Hepatocyte (in vitro differentiated cells): Measurements from ENCODE around the gene KRT81.
"Not testable (repeated sequence)": the region's sequence is repeated elsewhere in the genome, so short reads cannot be mapped to it uniquely, and the experiment has no call there.

Experiments used
- EZH2 ChIP-seq: fragments of 200-600 bp; sonication (generic); IDR thresholded peaks from 2 replicates; pipeline ENCODE4 v1.6.1; 2016; ENCODE audit warnings: antibody characterized with exemption, mild to moderate bottlenecking, borderline replicate concordance
- EZH2phosphoT487 ChIP-seq: fragments of 200-600 bp; sonication (generic); IDR thresholded peaks from one replicate; pipeline ENCODE4 v1.6.1; 2018; ENCODE audit warnings: antibody characterized with exemption, mild to moderate bottlenecking, low read depth, moderate library complexity; ENCODE audit not compliant: unreplicated experiment, severe bottlenecking
- TF ChIP-seq, protein P1 (sequence below): fragments of 200-600 bp; sonication (generic); IDR thresholded peaks from 2 replicates; pipeline ENCODE4 v1.5.1; 2016; ENCODE audit warnings: antibody characterized with exemption, mild to moderate bottlenecking; ENCODE audit not compliant: poor library complexity

DNA sequence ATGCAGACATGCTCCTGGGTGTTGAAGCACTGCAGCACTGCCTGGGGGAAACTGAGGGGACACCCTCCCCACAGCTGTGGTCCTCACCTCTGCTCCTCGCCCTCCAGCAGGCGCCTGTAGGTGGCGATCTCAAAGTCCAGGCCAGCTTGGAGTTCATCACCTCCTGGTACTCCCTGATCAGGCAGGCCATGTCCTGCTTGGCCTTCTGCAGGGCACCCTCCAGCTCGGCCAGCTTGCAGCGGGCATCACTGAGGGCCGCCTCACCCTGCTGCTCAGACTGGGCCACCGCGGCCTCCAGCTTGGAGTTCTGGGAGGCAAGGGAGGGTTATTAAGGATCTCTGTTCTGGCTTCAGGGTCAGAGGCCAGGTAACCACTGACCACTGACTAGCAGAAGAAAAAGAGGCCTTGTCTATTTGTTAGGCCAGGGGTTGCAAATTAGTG is 39.1 kb downstream of the KRT81 start:
- TF ChIP-seq, protein P1, sequence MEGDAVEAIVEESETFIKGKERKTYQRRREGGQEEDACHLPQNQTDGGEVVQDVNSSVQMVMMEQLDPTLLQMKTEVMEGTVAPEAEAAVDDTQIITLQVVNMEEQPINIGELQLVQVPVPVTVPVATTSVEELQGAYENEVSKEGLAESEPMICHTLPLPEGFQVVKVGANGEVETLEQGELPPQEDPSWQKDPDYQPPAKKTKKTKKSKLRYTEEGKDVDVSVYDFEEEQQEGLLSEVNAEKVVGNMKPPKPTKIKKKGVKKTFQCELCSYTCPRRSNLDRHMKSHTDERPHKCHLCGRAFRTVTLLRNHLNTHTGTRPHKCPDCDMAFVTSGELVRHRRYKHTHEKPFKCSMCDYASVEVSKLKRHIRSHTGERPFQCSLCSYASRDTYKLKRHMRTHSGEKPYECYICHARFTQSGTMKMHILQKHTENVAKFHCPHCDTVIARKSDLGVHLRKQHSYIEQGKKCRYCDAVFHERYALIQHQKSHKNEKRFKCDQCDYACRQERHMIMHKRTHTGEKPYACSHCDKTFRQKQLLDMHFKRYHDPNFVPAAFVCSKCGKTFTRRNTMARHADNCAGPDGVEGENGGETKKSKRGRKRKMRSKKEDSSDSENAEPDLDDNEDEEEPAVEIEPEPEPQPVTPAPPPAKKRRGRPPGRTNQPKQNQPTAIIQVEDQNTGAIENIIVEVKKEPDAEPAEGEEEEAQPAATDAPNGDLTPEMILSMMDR, result not testable (repeated sequence)
- not testable (repeated sequence) for TF ChIP-seq EZH2, EZH2phosphoT487
